ENCODE results near the gene TUBA1C. TPM values are rescaled to one million over a fixed set of nuclear protein-coding genes. Genes with fewer than 3 reads are reported as not detected.

Gene TUBA1C
- total RNA-seq, 1 experiment from 2014 or later, result 540 TPM

DNA sequence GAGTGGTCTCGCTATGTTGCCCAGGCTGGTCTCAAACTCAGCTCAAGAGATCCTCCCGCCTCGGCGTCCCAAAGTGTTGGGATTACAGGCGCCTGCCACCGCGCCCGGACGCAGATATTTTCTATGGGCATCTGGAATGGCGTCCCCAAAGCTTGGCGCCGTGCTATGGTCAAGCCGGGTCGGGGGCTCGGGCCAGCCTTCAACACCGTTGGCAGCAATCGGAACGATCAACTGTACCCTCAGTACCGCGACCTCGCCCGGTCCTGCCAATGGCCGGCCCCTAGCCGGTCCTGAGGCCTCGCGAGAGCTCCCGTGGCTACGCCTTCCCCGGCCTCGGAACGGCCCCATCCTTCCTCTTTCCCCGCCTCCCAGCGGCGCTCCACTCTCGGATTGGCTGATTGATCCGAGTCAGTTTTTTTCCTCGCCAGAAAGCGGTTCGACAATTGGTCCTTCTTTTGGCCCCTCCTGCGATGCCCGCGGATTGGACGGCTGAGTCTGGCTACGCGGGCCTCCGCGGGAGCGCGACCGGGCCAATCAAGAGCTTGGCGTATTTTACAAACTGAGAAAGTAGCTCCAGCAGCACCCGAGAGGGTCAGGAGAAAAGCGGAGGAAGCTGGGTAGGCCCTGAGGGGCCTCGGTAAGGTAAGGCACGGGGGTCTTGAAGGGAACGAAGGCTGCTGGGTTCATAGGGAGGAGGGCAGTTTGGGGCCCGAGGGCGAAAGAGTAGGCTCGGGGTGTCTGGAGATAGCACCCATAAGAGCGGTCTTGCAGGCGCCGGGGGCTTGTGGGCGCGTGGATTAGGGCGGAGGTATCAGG is 58.0 kb downstream of the TUBA1C start, which contains the start of gene TROAP:
TROAP (plus strand) TSS at position 548 of the 816 bp plus-strand sequence. CDS start 354 bp downstream, outside the sequence.
- Mint-ChIP-seq H3K27ac (peak within 1 kb of the TSS; percentile 91), H3K4me1 (peaks cover 15% of the 10 kb centered on the region), H3K36me3 (peaks cover 16% of the 10 kb centered on the region), H3K27me3 (ENCODE audit: low read depth) (peaks cover 15% of the 10 kb centered on the region), H3K9me3 (no peaks in the 10 kb centered on the region), H3K4me3 (peak within 1 kb of the TSS; percentile 99)
- peak; percentile 99 for ATAC-seq
- POLR2A ChIA-PET, result interaction anchor here (0.9 to 2.0 kb wide), 9 partner anchors 9 to 85 kb away, joined by 3 to 19 read pairs (median 3); partner anchors contain the start of genes PRPH and SPATS2
- DNase-seq (ENCODE audit: low spot score), result peak; percentile 99
- CTCF ChIA-PET, result interaction anchor here (0.5 to 4.8 kb wide), 24 partner anchors 9 to 644 kb away, joined by 3 to 77 read pairs (median 4); partner anchors contain the start of genes C1QL4, DNAJC22, PRPH and SPATS2
- TF ChIP-seq, protein P1, sequence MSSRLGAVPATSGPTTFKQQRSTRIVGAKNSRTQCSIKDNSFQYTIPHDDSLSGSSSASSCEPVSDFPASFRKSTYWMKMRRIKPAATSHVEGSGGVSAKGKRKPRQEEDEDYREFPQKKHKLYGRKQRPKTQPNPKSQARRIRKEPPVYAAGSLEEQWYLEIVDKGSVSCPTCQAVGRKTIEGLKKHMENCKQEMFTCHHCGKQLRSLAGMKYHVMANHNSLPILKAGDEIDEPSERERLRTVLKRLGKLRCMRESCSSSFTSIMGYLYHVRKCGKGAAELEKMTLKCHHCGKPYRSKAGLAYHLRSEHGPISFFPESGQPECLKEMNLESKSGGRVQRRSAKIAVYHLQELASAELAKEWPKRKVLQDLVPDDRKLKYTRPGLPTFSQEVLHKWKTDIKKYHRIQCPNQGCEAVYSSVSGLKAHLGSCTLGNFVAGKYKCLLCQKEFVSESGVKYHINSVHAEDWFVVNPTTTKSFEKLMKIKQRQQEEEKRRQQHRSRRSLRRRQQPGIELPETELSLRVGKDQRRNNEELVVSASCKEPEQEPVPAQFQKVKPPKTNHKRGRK (CRISPR knock-in tag; IDR thresholded peaks at IDR 0.05; ENCODE audit: borderline replicate concordance), result no peak
- TF ChIP-seq, protein P2, sequence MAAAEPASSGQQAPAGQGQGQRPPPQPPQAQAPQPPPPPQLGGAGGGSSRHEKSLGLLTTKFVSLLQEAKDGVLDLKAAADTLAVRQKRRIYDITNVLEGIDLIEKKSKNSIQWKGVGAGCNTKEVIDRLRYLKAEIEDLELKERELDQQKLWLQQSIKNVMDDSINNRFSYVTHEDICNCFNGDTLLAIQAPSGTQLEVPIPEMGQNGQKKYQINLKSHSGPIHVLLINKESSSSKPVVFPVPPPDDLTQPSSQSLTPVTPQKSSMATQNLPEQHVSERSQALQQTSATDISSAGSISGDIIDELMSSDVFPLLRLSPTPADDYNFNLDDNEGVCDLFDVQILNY (CRISPR knock-in tag; IDR thresholded peaks at IDR 0.05), result no peak
- TF ChIP-seq, protein P3, sequence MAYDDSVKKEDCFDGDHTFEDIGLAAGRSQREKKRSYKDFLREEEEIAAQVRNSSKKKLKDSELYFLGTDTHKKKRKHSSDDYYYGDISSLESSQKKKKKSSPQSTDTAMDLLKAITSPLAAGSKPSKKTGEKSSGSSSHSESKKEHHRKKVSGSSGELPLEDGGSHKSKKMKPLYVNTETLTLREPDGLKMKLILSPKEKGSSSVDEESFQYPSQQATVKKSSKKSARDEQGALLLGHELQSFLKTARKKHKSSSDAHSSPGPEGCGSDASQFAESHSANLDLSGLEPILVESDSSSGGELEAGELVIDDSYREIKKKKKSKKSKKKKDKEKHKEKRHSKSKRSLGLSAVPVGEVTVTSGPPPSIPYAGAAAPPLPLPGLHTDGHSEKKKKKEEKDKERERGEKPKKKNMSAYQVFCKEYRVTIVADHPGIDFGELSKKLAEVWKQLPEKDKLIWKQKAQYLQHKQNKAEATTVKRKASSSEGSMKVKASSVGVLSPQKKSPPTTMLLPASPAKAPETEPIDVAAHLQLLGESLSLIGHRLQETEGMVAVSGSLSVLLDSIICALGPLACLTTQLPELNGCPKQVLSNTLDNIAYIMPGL (CRISPR knock-in tag; IDR thresholded peaks at IDR 0.05), result 0 out of 2 replicates have a peak, but pooled peaks have one; percentile 12
- TF ChIP-seq ZNF263 (CRISPR knock-in tag; IDR thresholded peaks at IDR 0.05; ENCODE audit: low read depth) (no peak), AR (CRISPR knock-in tag; IDR thresholded peaks at IDR 0.05) (no peak), ZNF317 (CRISPR knock-in tag; IDR thresholded peaks at IDR 0.05; ENCODE audit: borderline replicate concordance, low read depth) (no peak), IRF2 (CRISPR knock-in tag; IDR thresholded peaks at IDR 0.05; ENCODE audit: borderline replicate concordance, low read depth) (no peak), NFYB (CRISPR knock-in tag; conservative IDR thresholded peaks at IDR 0.05; ENCODE audit: low read depth) (peak; percentile 90), KAT7 (CRISPR knock-in tag; IDR thresholded peaks at IDR 0.05; ENCODE audit: borderline replicate concordance) (0 out of 2 replicates have a peak, but pooled peaks have one; percentile 50), ETV6 (CRISPR knock-in tag; IDR thresholded peaks at IDR 0.05) (0 out of 2 replicates have a peak, but pooled peaks have one; percentile 12), AFF4 (CRISPR knock-in tag; IDR thresholded peaks at IDR 0.05; ENCODE audit: borderline replicate concordance) (no peak), PREB (CRISPR knock-in tag; IDR thresholded peaks at IDR 0.05; ENCODE audit: borderline replicate concordance) (no peak), ESRRA (CRISPR knock-in tag; IDR thresholded peaks at IDR 0.05; ENCODE audit: borderline replicate concordance) (0 out of 2 replicates have a peak, but pooled peaks have one; percentile 47), MYBL2 (CRISPR knock-in tag; IDR thresholded peaks at IDR 0.05) (peak; percentile 81), ZNF232 (CRISPR knock-in tag; IDR thresholded peaks at IDR 0.05) (0 out of 2 replicates have a peak, but pooled peaks have one; percentile 40)
- TF ChIP-seq, protein P4, sequence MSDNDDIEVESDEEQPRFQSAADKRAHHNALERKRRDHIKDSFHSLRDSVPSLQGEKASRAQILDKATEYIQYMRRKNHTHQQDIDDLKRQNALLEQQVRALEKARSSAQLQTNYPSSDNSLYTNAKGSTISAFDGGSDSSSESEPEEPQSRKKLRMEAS (CRISPR knock-in tag; IDR thresholded peaks at IDR 0.05), result 0 out of 2 replicates have a peak, but pooled peaks have one; percentile 31
- TF ChIP-seq, protein P5, sequence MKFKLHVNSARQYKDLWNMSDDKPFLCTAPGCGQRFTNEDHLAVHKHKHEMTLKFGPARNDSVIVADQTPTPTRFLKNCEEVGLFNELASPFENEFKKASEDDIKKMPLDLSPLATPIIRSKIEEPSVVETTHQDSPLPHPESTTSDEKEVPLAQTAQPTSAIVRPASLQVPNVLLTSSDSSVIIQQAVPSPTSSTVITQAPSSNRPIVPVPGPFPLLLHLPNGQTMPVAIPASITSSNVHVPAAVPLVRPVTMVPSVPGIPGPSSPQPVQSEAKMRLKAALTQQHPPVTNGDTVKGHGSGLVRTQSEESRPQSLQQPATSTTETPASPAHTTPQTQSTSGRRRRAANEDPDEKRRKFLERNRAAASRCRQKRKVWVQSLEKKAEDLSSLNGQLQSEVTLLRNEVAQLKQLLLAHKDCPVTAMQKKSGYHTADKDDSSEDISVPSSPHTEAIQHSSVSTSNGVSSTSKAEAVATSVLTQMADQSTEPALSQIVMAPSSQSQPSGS (CRISPR knock-in tag; IDR thresholded peaks at IDR 0.05; ENCODE audit: borderline replicate concordance, low read depth), result no peak
- TF ChIP-seq, protein P6, sequence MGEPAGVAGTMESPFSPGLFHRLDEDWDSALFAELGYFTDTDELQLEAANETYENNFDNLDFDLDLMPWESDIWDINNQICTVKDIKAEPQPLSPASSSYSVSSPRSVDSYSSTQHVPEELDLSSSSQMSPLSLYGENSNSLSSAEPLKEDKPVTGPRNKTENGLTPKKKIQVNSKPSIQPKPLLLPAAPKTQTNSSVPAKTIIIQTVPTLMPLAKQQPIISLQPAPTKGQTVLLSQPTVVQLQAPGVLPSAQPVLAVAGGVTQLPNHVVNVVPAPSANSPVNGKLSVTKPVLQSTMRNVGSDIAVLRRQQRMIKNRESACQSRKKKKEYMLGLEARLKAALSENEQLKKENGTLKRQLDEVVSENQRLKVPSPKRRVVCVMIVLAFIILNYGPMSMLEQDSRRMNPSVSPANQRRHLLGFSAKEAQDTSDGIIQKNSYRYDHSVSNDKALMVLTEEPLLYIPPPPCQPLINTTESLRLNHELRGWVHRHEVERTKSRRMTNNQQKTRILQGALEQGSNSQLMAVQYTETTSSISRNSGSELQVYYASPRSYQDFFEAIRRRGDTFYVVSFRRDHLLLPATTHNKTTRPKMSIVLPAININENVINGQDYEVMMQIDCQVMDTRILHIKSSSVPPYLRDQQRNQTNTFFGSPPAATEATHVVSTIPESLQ (CRISPR knock-in tag; IDR thresholded peaks at IDR 0.05), result no peak

Data from WTC11 (cell line).